Heart left ventricle (tissue), 13 donors: ENCODE results near the gene IL31RA.

Experiments used
- POLR2A ChIP-seq, 2 donors: fragments of 450-650 bp; IDR thresholded peaks; one replicate each; pipeline ENCODE4 v1.6.1; 2017; ENCODE audit warnings: antibody characterized with exemption in 2 of 2, mild to moderate bottlenecking in 2 of 2, moderate library complexity in 2 of 2
- TF ChIP-seq, protein P1 (sequence below), 12 donors: fragments of 200-600 bp; sonication (generic) in 4 of 12; IDR thresholded peaks; one replicate each; pipeline versions ENCODE4 v1.5.0 to v1.8.0; 2018 to 2022; ENCODE audit warnings: antibody characterized with exemption in 12 of 12, mild to moderate bottlenecking in 5 of 12
- donor health status: ischemic (EF 13 %, LVEDD 7.1; RV severe dilation, severe dysfunction).
- donor health status: DM: no; HTN: yes; CAD: no.
- donor health status: DM: no; HTN: no; CAD: no.
- donor health status: ischemic (EF 25% LVEDD 6.9; RV normal size, moderate dysfunction).
- donor health status: ischemic (EF 25% LVEDD 5.7; RV mildly dilated, moderate dysfunction).
- donor health status: ischemic (EF 35%, LVEDD 5.7; RV mildly dilated, moderate dysfunction).
- donor health status: nonischemic (EF 11% LVEDD 7.7; RV severe dilation, severe dysfunction).
- donor health status: DM: yes; HTN: yes; CAD: no.
- donor health status: PGD.
- donor health status: ischemic (EF 29% LVEDD 5.4; RV normal size, mild dysfunction).
- donor health status: nonischemic (EF 23%, LVEDD 6.1; RV moderate dilation, normal function).

DNA sequence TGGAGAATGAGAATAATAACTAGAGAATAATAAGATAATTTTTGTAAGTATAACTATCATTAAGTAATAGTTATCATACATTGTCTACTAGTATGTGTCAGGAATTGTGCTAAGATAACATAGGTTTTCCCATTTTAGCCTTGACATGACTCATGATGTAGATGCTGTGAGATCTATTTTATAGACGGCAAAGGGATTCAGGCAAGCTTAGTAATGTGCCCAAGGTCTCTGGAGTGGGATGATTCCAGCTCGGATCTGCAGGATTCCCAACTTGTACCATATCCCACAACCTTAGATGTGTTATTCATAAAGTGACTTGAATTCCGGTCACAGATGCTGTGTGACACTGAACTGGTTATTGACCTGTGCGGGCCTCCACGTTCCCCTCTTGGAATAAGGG, 51.5 kb downstream of the IL31RA start:
- TF ChIP-seq POLR2A (IDR thresholded peaks at IDR 0.05): no peak
- TF ChIP-seq, protein P1, sequence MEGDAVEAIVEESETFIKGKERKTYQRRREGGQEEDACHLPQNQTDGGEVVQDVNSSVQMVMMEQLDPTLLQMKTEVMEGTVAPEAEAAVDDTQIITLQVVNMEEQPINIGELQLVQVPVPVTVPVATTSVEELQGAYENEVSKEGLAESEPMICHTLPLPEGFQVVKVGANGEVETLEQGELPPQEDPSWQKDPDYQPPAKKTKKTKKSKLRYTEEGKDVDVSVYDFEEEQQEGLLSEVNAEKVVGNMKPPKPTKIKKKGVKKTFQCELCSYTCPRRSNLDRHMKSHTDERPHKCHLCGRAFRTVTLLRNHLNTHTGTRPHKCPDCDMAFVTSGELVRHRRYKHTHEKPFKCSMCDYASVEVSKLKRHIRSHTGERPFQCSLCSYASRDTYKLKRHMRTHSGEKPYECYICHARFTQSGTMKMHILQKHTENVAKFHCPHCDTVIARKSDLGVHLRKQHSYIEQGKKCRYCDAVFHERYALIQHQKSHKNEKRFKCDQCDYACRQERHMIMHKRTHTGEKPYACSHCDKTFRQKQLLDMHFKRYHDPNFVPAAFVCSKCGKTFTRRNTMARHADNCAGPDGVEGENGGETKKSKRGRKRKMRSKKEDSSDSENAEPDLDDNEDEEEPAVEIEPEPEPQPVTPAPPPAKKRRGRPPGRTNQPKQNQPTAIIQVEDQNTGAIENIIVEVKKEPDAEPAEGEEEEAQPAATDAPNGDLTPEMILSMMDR (IDR thresholded peaks at IDR 0.05): no peak
